22Rv1 (cell line): ENCODE results near the gene NIT2.

Experiments used
- H3K27ac ChIP-seq: fragments of 450-650 bp; 2 replicates; pipeline ENCODE4 v1.5.1; 2017
- CTCF ChIP-seq: fragments of 450-650 bp; IDR thresholded peaks from 2 replicates; pipeline ENCODE4 v1.5.1; 2017; ENCODE audit warnings: mild to moderate bottlenecking
- ZFX ChIP-seq: fragments of 450-650 bp; IDR thresholded peaks from 2 replicates; pipeline ENCODE4 v1.6.1; 2017; ENCODE audit warnings: antibody characterized with exemption, borderline replicate concordance

The NIT2 gene

DNA sequence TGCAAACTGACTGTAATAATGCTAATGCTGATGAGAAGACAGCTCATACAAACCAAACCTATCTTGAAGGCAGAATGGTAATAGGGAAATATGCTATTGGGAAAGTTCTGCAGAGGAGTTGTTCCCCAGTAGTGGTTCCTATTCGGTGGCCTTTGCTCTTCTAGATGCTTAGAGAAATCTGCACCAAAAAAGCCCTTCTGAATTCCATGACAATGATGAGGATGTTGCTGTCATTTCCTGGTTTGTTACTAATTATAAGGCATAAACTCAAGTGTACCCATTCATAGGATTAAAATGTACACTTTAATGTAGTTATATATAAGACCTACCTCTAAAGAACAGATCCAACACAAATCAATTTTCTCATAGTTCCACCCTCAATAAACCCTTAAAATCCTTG is 36.2 kb downstream of the NIT2 start:
- H3K27ac ChIP-seq, result no peak overlapping the region
- TF ChIP-seq ZFX, result no peak
- no peak for TF ChIP-seq CTCF

GRCh38 chr3:100374521-100374920 is 40.0 kb downstream of the NIT2 start:
- no peak for TF ChIP-seq ZFX
- no peak for TF ChIP-seq CTCF
- H3K27ac ChIP-seq, result peak overlapping the region; percentile 12; the same call in 1 of the 2 replicates

DNA sequence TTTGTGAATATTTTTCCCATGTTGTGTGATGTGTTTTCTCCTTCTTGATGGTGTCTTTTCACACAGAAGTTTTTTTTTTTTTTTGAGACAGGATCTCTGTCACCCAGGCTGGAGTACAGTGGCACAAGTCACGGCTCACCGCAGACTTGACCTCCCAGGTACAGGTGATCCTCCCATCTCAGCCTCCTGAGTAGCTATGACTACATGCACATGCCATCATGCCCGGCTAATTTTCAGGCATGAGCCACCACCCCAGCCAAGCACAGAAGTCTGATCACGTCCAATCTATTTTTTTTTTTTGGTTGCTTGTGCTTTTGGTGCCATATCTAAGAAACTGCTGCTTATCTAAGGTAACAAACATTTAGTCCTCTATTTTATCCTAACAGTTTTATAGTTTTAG is 41.7 kb downstream of the NIT2 start:
- TF ChIP-seq ZFX (no peak), CTCF (no peak)
- no peak overlapping the region for H3K27ac ChIP-seq

DNA sequence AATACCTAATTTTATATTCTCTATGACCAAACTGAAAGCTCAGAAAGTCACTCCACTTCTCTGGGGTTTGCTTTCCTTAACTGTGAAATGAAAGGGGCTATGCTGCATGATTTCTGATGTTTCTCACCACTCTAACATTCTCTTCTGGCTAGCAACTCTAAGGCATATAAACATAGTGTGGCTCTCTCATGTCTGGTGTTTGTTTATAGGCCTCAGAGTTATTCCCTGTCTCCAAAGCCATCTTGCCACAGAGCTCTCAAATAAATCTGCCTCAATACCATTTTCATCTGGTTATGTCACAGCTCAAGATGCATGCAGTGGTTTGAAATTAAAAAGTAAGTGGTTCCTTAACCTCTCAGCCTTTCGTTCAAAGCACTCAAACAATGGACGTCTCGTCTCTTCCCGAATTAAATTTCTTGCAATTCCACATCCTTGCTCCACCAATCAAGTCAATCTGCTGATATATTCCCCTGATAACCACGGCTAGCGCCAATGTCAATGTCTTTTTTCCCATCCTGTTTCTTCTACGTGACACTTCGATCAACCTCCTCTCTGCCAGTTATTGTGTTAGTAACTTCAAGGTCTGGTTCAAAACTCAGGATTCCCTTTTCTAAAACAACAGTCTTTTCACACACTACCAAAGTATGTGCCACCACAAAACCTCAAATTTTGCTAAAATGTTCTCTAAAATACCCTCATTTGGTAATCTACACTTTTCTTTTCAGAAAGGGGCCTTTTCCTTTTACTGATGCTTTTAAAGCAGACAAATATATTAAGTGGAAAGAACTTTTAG is 50.4 kb downstream of the NIT2 start:
- TF ChIP-seq CTCF (no peak), ZFX (no peak)
- no peak overlapping the region for H3K27ac ChIP-seq

DNA sequence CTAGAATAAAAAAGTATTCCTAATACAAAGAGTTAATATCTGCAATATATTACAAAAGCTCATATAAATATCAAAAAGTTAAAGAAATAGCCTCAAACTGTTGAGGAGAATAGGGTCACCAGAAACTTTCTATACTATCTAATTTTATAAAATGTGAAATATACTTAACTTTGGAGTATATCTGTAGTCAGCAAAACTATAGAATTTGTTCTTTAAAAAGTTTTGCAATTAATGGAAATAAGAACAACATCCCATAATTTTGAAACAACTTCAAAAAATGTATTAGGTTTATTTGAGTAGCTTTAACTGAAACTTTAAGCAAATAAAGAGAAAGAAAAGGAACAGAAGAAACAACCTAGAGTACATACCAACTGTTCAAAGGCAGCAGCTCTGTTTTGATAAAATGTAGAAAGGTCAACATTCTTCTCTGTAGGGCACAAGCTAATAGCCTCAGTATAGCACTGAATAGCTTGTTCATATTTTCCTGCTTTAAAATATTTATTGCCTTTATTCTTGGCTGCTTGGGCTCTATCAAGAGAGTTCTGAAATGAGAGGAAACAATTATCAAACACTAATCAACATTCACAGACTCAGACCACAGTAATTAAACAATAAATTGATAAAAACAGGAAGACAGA is 52.0 kb downstream of the NIT2 start:
- TF ChIP-seq ZFX (no peak), CTCF (no peak)
- H3K27ac ChIP-seq, result no peak overlapping the region

DNA sequence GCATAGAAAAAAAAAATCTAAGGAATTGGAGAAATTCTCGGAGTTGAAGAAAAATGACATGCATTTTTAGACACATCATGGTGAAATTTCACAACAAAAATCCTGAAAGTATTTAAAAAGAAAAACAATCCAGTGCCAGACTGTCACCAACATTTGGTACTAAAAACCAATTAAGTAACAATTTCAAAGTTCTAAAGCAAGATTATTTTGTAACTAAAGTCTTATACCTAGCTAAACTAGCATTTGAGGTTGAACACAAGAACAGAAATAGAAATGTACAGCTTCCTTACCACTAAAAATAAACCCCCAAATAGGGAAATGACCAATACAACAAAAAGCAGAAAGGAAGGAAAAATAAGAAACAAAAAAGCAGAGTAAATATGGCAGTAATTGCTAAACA is 54.5 kb downstream of the NIT2 start:
- H3K27ac ChIP-seq, result no peak overlapping the region
- TF ChIP-seq ZFX (no peak), CTCF (no peak)

- no peak overlapping the region for H3K27ac ChIP-seq
Measured at GRCh38 chr3:100395679-100396431, 61.3 kb downstream of the NIT2 start.

More at GRCh38 chr3:100395679-100396431, 61.3 kb downstream of the NIT2 start:
- TF ChIP-seq CTCF, result no peak
- TF ChIP-seq ZFX, result no peak
